Activated naive CD8-positive, alpha-beta T cell treated with anti-CD3 and anti-CD28 coated beads, Interleukin-2, amount 10 ng/mL, durations not matched to agents 7 days and 5 days (primary cell): ENCODE measurements around the gene APOBEC3C. TPM values are rescaled to one million over a fixed set of nuclear protein-coding genes. Genes with fewer than 3 reads are reported as not detected.
A peak's percentile ranks its signal among the peaks of the same experiment; 100 is the strongest.
"Not testable (repeated sequence)": the region's sequence is repeated elsewhere in the genome, so short reads cannot be mapped to it uniquely, and the experiment has no call there.

ENCODE experiments used
- ATAC-seq: fragments of 150-1000 bp; cut with Tn5 transposase; one replicate; pipeline ENCODE4 v1.10.0; 2021; ENCODE audit warnings: low read depth, moderate library complexity
- POLR2A ChIA-PET: fragments of 350-600 bp; sonication (Branson Sonifier 250); formaldehyde crosslinking; loops from one replicate; lab custom pipeline; 2021; ENCODE audit warnings: antibody characterized with exemption; lab: Charles Lee
- DNase-seq: peaks from one replicate; pipeline ENCODE4 v3.0.0; 2021
- H3K27ac Mint-ChIP-seq: one replicate; pipeline ENCODE4 v1.8.0; 2022; ENCODE audit warnings: mild to moderate bottlenecking, mixed read lengths
- H3K27me3 Mint-ChIP-seq: one replicate; pipeline ENCODE4 v1.8.0; 2022; ENCODE audit warnings: mild to moderate bottlenecking, moderate library complexity, mixed read lengths
- H3K36me3 Mint-ChIP-seq: one replicate; pipeline ENCODE4 v1.8.0; 2021; ENCODE audit warnings: mild to moderate bottlenecking, mixed read lengths
- H3K4me1 Mint-ChIP-seq: one replicate; pipeline ENCODE4 v1.8.0; 2021; ENCODE audit warnings: mixed read lengths
- H3K4me3 Mint-ChIP-seq: one replicate; pipeline ENCODE4 v1.8.0; 2022; ENCODE audit warnings: mild to moderate bottlenecking, moderate library complexity, mixed read lengths
- H3K9me3 Mint-ChIP-seq: one replicate; pipeline ENCODE4 v1.8.0; 2021; ENCODE audit warnings: mixed read lengths
- total RNA-seq, 2 experiments: library from RNA; stranded (reverse); gene quantifications; one replicate each; pipeline ENCODE4 v1.2.3, GENCODE V29; 2021

APOBEC3C gene
- total RNA-seq, 2 experiments from 2014 or later = 120 to 124 TPM

DNA sequence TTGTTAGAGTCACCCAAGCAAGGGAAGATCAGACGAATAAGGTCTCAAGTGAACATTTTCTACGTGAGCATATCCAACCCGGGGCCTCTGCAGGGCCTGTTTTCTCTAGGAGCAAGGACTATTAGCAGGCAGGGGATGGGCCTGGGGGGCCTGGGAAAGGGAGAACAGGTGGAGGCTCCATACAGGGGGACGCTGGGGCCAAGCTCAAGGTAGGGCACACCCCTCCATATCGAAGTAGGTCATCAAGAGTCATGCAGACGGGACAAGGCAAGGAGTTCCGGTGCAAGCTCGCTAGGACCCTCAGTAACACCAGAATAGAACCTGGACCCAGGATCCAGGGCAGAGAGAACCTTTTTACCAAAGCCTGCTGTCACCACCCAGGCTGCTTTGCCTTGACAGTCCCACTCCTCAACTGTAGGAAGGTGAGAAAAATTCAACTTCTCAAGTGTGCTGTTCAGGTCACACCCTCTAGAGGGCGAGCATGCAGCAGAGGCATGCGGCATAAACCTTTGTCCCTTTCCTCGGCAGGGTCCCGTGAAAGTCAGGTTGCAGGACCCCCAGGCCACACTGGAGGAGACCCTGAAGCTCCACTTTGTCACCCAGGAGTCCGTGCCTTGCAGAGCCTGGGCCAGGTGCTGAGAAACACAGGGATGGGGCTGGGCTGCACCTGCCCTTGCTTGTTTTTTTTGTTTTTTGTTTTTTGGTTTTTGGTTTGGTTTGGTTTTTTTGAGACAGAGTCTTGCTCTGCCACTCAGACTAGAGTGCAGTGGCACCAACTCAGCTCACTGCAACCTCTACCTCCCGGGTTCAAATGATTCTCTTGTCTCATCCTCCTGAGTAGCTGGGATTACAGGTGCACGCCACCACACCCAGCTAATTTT lies 40.5 kb upstream of the APOBEC3C start:
- H3K9me3 Mint-ChIP-seq = peaks cover 3% of the 10 kb centered on the region

DNA sequence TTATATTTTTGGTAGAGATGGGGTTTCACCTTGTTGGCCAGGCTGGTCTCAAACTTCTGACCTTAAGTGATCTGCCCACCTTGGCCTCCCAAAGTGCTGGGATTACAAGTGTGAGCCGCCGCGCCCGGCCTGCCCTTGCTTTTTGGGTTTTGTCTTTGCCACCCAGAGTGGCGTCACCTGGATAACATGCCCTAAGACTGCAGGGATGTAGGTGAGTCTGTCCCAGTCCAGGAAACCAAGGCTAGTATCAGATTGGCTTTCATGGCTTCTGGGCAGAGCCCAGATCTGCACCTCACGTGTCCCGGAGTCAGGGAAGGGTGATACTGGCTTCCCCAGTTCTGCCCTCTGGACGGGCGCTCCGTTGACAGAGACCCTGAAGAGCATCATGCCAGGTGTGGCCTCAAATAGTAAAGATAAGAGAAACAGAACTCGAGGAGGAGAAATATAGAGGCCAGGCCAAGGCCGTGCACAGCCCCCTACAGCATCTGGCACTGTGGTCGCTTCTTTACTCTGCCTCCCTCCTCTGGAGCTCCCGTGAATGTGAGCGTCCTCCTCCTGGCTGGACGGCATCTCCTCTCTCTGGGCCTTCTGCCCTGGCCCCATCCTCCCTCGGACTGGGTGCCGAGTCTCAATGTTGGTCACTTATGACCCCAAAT lies 39.8 kb upstream of the APOBEC3C start:
- Mint-ChIP-seq H3K27me3 (peaks cover 14% of the 10 kb centered on the region), H3K4me3 (no peak overlapping the region), H3K27ac (no peak overlapping the region), H3K9me3 (peaks cover 3% of the 10 kb centered on the region), H3K36me3 (peaks cover 2% of the 10 kb centered on the region), H3K4me1 (peaks cover 5% of the 10 kb centered on the region)
- no peak for DNase-seq
- ATAC-seq = no peak
- POLR2A ChIA-PET = interaction anchor here (1.7 kb wide), 1 partner anchor 29 kb away, joined by 5 read pairs; no protein-coding TSS in a partner anchor

More for the DNA sequence above, 40.5 kb upstream of the APOBEC3C start:
- POLR2A ChIA-PET = interaction anchor here (0.7 to 1.7 kb wide), 2 partner anchors 15 to 30 kb away, joined by 4 to 5 read pairs; no protein-coding TSS in a partner anchor
- DNase-seq (peak; percentile 50), ATAC-seq (peak; percentile 82)
- H3K36me3 Mint-ChIP-seq = peaks cover 2% of the 10 kb centered on the region
- H3K4me1 Mint-ChIP-seq = peaks cover 5% of the 10 kb centered on the region
- H3K4me3 Mint-ChIP-seq = no peak overlapping the region
- no peak overlapping the region for H3K27ac Mint-ChIP-seq
- peaks cover 11% of the 10 kb centered on the region for H3K27me3 Mint-ChIP-seq

DNA sequence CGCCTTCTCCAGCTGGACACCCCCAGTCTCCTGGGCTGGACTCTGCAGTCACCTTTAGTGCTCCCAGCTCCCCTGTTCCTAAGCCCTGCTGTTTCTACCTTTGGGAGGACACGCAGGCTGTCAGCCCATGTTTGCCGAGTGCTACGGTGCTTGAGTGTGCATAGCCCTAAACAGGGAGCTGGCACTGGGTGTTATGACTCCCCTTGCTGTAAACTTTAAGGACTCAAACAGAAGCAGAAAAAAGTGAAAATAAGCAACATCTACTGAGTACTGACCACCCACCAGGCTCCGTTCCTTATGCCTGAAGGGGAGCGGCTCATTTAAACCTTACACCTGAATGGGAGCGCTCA lies 39.3 kb upstream of the APOBEC3C start:
- Mint-ChIP-seq H3K4me1 (peaks cover 5% of the 10 kb centered on the region), H3K27me3 (peaks cover 14% of the 10 kb centered on the region), H3K9me3 (peaks cover 3% of the 10 kb centered on the region), H3K27ac (no peak overlapping the region), H3K4me3 (no peak overlapping the region), H3K36me3 (peaks cover 2% of the 10 kb centered on the region)
- ATAC-seq (no peak), DNase-seq (no peak)
- POLR2A ChIA-PET = interaction anchor here (1.7 kb wide), 1 partner anchor 28 kb away, joined by 5 read pairs; no protein-coding TSS in a partner anchor

DNA sequence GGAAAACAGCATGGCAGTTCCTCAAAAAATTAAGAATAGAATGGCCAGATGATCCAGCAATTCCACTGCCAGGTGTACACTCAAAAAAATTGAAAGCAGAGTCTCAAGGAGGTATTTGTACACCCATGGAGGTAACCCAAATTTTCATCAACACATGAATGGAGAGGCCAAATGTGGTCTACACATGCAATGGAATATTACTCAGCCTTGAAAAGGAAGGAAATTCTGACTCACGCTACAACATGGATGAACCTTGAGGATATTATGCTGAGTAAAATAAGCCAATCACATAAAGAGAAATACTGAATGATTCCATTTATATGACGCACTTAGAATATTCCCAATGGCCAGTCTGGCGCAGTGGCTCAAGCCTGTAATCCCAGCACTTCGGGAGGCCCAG lies 36.8 kb upstream of the APOBEC3C start:
- H3K36me3 Mint-ChIP-seq, H3K4me3 Mint-ChIP-seq: not testable (repeated sequence)

DNA sequence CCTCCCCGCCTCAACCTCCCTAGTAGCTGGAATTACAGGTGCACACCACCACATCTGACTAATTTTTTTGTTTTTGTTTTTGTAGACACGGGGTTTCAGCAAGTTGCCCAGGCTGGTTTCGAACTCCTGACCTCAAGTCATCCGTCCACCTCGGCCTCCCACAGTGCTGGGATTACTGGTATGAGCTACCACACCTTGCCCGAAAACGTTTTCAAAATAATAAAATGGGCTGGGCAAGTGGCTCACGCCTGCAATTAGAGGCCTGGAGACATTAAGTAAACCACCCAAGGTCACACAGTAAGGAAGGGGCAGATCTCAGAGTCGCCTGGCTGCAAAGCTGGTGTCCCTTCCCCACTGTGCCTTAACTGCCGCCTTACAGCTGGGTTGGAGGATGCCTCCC lies 33.5 kb upstream of the APOBEC3C start:
- peaks cover 11% of the 10 kb centered on the region for H3K9me3 Mint-ChIP-seq
- not testable (repeated sequence) for DNase-seq, H3K36me3 Mint-ChIP-seq, ATAC-seq, H3K4me3 Mint-ChIP-seq, H3K27ac Mint-ChIP-seq
- POLR2A ChIA-PET = interaction anchor here (0.9 to 1.0 kb wide), 2 partner anchors 10 to 109 kb away, joined by 3 to 4 read pairs; partner anchors contain the start of gene CBX6
- H3K4me1 Mint-ChIP-seq = peaks cover 28% of the 10 kb centered on the region
- H3K27me3 Mint-ChIP-seq = peaks cover 14% of the 10 kb centered on the region

More for the DNA sequence above, 36.8 kb upstream of the APOBEC3C start:
- ATAC-seq, H3K27ac Mint-ChIP-seq, H3K9me3 Mint-ChIP-seq, DNase-seq, POLR2A ChIA-PET, H3K4me1 Mint-ChIP-seq: not testable (repeated sequence)
- peaks cover 14% of the 10 kb centered on the region for H3K27me3 Mint-ChIP-seq

DNA sequence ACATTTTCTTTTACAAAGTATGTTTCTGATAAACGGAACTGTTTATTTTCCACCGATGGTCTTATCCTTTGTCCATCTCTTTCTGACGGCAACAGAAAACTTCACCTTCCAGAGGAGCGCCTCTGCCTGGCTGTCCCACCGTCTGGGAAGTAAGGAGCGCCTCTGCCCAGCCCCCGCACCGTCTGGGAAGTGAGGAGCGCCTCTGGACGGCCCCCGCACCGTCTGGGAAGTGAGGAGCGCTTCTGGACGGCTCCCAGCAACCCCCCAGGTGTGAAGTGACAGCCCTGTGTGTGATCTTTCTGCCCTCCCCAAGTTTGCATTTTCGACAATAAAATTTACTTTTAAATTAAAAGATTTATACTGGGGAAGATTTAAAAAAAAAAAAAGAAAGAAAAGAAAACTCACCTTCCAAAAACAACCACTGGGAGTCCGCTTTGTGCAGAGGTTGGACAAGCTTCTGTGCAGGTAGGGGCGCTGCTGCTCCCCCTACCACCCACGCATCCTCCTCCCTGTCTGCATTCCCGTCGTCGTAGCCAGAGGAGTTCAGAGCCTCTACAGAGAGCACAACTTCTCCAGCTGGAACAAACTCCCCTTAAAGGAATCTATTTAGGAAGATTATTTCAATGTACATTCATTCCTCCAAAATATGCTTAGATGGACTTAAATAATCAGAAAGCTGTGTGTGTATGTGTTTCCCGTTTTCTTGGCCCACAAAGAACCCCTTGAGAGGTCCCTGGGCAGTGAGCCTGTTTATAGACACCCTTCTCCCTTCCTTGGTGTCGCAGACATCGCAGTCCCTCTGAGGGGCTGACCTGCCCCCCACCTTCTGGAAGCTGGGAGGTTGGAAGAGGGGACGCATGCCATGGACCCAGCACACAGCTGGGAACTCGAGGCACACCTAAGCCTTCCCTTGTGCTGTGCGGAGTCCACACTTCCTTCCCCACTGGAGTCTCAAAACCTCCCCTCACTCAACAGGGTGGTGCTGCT lies 32.8 kb upstream of the APOBEC3C start:
- H3K4me1 Mint-ChIP-seq = peaks cover 32% of the 10 kb centered on the region
- POLR2A ChIA-PET = interaction anchor here (0.9 to 1.3 kb wide), 4 partner anchors 10 to 338 kb away, joined by 3 to 4 read pairs (median 3); partner anchors contain the start of gene CBX6
- peaks cover 14% of the 10 kb centered on the region for H3K27me3 Mint-ChIP-seq
- DNase-seq (no peak), ATAC-seq (peak; percentile 4)
- peak overlapping the region; percentile 80 for H3K4me3 Mint-ChIP-seq
- H3K9me3 Mint-ChIP-seq = peaks cover 11% of the 10 kb centered on the region
- peaks cover 6% of the 10 kb centered on the region for H3K36me3 Mint-ChIP-seq
- H3K27ac Mint-ChIP-seq = peak overlapping the region; percentile 93

DNA sequence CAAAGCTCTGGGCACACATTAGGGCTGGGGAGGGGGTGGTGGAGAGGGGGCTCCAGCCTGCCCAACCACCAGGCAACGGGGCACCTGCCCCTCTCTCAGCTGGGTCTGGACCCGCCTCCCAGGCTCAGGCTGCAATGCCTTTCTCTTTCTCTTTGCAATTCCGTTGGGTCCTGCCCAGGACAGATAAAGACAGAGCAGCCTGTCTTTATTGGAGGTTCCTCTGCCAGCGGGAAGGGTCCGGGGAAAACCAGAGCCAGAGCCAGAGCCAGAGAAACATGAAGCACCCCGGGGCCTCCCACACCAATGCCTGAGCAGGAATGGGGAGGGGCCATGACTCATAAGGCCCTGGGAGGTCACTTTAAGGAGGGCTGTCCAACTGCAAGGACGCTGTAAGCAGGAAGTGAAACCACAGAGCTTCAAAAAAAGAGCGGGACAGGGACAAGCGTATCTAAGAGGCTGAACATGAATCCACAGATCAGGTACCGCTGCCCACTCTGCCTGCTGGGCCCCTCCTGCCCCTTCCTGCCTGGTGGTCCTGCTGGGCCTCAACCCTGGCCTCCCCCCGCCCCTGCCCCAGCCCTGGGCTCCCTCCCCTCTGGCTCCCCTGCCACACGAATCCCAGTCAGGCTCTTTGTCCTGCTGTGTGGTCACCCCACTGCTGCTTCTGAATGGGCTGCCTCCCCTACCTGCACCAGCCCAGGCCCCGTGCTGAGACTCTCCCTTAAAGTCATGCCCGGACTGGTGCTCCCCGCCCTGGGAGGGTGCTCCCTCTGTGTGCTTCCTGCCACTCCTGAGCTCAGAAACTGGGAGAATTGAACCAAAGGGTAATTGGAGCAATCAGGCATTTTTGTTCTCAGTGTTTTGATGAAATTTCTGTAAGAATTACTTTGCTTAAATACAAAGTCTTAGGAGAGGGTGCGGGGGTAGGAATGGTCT lies 31.8 kb upstream of the APOBEC3C start, which contains the start of gene APOBEC3B:
Gene APOBEC3B, plus strand, starts transcription at position 356 of the 936 bp plus-strand sequence. Its CDS starts 107 bp downstream, at position 463.
- peak within 1 kb of the TSS; percentile 93 for H3K27ac Mint-ChIP-seq
- DNase-seq = peak; percentile 69
- peaks cover 8% of the 10 kb centered on the region for H3K9me3 Mint-ChIP-seq
- H3K4me1 Mint-ChIP-seq = peaks cover 35% of the 10 kb centered on the region
- POLR2A ChIA-PET = interaction anchor here (0.6 to 1.3 kb wide), 4 partner anchors 21 to 338 kb away, joined by 3 read pairs; no protein-coding TSS in a partner anchor
- H3K27me3 Mint-ChIP-seq = peaks cover 10% of the 10 kb centered on the region
- H3K36me3 Mint-ChIP-seq = peaks cover 4% of the 10 kb centered on the region
- peak within 1 kb of the TSS; percentile 80 for H3K4me3 Mint-ChIP-seq
- peak; percentile 76 for ATAC-seq

DNA sequence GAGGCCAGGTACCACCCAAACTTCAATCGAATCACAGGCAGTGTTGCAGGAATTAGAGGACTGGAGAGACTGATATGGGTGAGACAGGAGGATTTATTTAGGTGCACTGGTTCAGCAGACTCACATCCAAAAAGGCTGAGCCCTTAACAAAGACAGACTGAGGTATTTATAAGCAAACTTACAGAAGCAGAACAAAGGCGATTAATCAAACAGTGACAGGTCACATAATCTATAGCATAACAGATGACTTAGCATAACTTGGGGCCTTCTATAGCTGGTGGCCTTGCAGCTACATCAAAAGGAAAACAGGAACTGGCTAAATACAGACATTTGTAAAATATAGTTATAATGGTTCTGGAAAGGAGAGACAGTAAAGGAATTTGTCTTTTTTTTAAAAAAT lies 29.8 kb upstream of the APOBEC3C start:
- no peak overlapping the region for H3K4me3 Mint-ChIP-seq

DNA sequence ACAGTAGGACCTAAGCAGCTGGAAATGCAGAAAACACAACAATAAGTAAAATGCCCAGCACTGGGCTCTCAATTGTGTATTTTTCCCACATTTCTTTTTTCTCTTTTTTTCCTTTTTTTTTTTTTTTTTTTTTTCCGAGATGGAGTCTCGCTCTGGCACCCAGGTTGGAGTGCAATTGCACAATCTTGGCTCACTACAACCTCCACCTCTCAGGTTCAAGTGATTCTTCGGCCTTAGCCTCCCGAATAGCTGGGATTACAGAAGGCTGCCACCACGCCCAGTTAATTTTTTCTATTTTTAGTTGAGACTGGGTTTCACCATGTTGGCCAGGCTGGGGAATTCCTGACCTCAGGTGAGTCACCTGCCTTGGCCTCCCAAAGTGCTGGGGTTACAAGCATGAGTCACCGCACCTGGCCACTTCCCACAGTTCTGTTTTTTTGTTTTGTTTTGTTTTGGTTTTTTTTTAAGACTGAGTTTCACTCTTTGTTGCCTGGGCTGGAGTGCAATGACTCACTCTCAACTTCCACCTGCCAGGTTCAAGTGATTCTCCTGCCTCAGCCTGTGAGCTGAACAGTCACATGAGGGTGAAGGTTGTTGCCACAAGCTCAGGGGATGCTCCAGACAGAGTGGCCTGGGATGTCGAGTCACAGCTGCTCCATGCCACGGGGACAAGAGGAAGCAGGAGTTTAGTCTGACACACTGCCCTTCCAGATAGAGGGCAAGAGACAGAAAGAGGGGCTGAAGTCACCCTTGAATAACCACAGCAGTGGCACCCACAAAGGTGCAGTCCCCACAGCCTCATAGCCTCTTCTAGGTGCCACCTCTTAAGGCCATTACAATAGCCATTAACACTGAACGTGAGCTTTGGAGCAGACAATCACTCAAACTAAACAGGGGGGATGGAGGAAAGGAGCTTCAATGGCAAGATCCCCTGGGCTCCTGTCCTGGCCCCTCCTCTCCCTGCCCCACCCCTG lies 29.0 kb upstream of the APOBEC3C start:
- DNase-seq (peak; percentile 71), ATAC-seq (peak; percentile 64)
- H3K36me3 Mint-ChIP-seq, H3K27me3 Mint-ChIP-seq, H3K9me3 Mint-ChIP-seq: not testable (repeated sequence)
- H3K27ac Mint-ChIP-seq = peak overlapping the region; percentile 78
- H3K4me3 Mint-ChIP-seq = peak overlapping the region; percentile 49
- peaks cover 50% of the 10 kb centered on the region for H3K4me1 Mint-ChIP-seq
- POLR2A ChIA-PET = interaction anchor here (0.7 to 2.3 kb wide), 9 partner anchors 18 to 246 kb away, joined by 3 to 8 read pairs (median 5); no protein-coding TSS in a partner anchor

More for the DNA sequence above, 29.8 kb upstream of the APOBEC3C start:
- POLR2A ChIA-PET = interaction anchor here (0.7 to 2.3 kb wide), 4 partner anchors 19 to 114 kb away, joined by 3 to 8 read pairs (median 6); no protein-coding TSS in a partner anchor
- no peak overlapping the region for H3K27ac Mint-ChIP-seq
- H3K27me3 Mint-ChIP-seq = peaks cover 11% of the 10 kb centered on the region
- DNase-seq = no peak
- peaks cover 4% of the 10 kb centered on the region for H3K36me3 Mint-ChIP-seq
- peaks cover 44% of the 10 kb centered on the region for H3K4me1 Mint-ChIP-seq
- no peak for ATAC-seq
- H3K9me3 Mint-ChIP-seq = peaks cover 8% of the 10 kb centered on the region

DNA sequence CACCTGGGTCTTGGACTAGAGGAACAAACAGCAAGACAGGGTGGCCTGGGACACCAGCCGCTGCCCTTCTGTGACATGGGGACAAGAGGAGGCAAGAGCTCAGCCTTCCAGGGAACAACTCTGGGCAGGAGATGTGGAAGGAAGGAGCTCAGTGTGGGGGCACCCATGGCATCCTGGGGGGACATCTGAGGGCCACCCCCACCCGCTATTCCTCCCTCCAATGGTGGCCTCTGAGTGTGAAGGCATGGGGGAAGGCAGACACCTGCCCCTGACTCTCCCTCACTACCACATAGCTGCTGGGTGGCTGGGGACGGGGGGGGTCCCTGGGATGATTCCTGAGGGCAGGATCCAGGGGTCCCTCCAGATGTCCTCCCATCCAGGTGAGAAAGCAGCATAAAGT lies 27.4 kb upstream of the APOBEC3C start:
- POLR2A ChIA-PET = no interaction called here
- H3K27ac Mint-ChIP-seq = no peak overlapping the region

More for the DNA sequence above, 27.4 kb upstream of the APOBEC3C start:
- ATAC-seq (no peak), DNase-seq (no peak)
- peaks cover 46% of the 10 kb centered on the region for H3K4me1 Mint-ChIP-seq
- H3K36me3 Mint-ChIP-seq = peaks cover 4% of the 10 kb centered on the region
- H3K4me3 Mint-ChIP-seq = no peak overlapping the region
- H3K9me3 Mint-ChIP-seq = peaks cover 8% of the 10 kb centered on the region
- H3K27me3 Mint-ChIP-seq = peaks cover 10% of the 10 kb centered on the region
